HepG2 (cell line): ENCODE measurements around the gene NFE2L1. TPM values are rescaled to one million over a fixed set of nuclear protein-coding genes. Genes with fewer than 3 reads are reported as not detected.

ENCODE experiments used
- AKAP8 ChIP-seq: sonication (generic); formaldehyde crosslinking; IDR thresholded peaks from 2 replicates; pipeline ENCODE4 v1.5.1; 2020; ENCODE audit warnings: mild to moderate bottlenecking, missing genetic modification reagents
- CAMTA2 ChIP-seq: sonication (generic); formaldehyde crosslinking; IDR thresholded peaks from 2 replicates; pipeline ENCODE4 v1.4.0; 2020; ENCODE audit warnings: mild to moderate bottlenecking, missing genetic modification reagents, borderline replicate concordance
- CC2D1A ChIP-seq: sonication (generic); formaldehyde crosslinking; IDR thresholded peaks from 2 replicates; pipeline ENCODE4 v1.8.1; 2023; ENCODE audit warnings: mild to moderate bottlenecking, missing genetic modification reagents
- CENPT ChIP-seq: sonication (generic); formaldehyde crosslinking; IDR thresholded peaks from 2 replicates; pipeline ENCODE4 v1.8.0; 2022; ENCODE audit warnings: low read depth, mild to moderate bottlenecking, moderate library complexity, missing genetic modification reagents
- GATAD1 ChIP-seq: IDR thresholded peaks from 2 replicates; pipeline ENCODE4 v1.6.1; 2016; ENCODE audit warnings: missing genetic modification reagents, missing compliant biosample characterization
- GMEB1 ChIP-seq: sonication (generic); formaldehyde crosslinking; IDR thresholded peaks from 2 replicates; pipeline ENCODE4 v1.5.1; 2020; ENCODE audit warnings: missing genetic modification reagents, mild to moderate bottlenecking, borderline replicate concordance
- HDAC2 ChIP-seq: sonication (generic); formaldehyde crosslinking; IDR thresholded peaks from 2 replicates; pipeline ENCODE4 v1.4.0; 2020; ENCODE audit warnings: missing genetic modification reagents
- HNRNPLL ChIP-seq: fragments of 200-400 bp; formaldehyde crosslinking; IDR thresholded peaks from 2 replicates; pipeline ENCODE4 v1.6.1; 2017; ENCODE audit warnings: mild to moderate bottlenecking, low read depth, low read length; ENCODE audit not compliant: poor library complexity, severe bottlenecking
- PBX3 ChIP-seq: sonication (generic); formaldehyde crosslinking; IDR thresholded peaks from 2 replicates; pipeline ENCODE4 v1.8.1; 2023; ENCODE audit warnings: missing genetic modification reagents, inconsistent platforms, borderline replicate concordance
- POLR2A ChIP-seq, 2 experiments: IDR thresholded peaks; 2 replicates each; pipeline ENCODE4 v1.6.1; 2011; ENCODE audit warnings: low read depth in 2 of 2, low read length in 2 of 2, mild to moderate bottlenecking in 1 of 2, moderate library complexity in 1 of 2; ENCODE audit not compliant: insufficient read depth in 1 of 2
- RXRA ChIP-seq: sonication (generic); formaldehyde crosslinking; IDR thresholded peaks from 2 replicates; pipeline ENCODE4 v1.5.1; 2020; ENCODE audit warnings: missing genetic modification reagents
- SAFB2 ChIP-seq: sonication (generic); formaldehyde crosslinking; IDR thresholded peaks from 2 replicates; pipeline ENCODE4 v1.5.1; 2020; ENCODE audit warnings: missing genetic modification reagents, low read depth, mild to moderate bottlenecking, borderline replicate concordance
- SALL1 ChIP-seq: sonication (generic); formaldehyde crosslinking; IDR thresholded peaks from 2 replicates; pipeline ENCODE4 v1.8.0; 2022; ENCODE audit warnings: mild to moderate bottlenecking, missing genetic modification reagents
- SMC3 ChIP-seq: IDR thresholded peaks from 2 replicates; pipeline ENCODE4 v1.6.1; 2011; ENCODE audit warnings: low read length, improper control_type of control experiment
- STAT5B ChIP-seq: sonication (generic); formaldehyde crosslinking; IDR thresholded peaks from 2 replicates; pipeline ENCODE4 v1.4.0; 2020; ENCODE audit warnings: missing genetic modification reagents
- U2AF1 ChIP-seq: fragments of 200-400 bp; formaldehyde crosslinking; optimal IDR thresholded peaks from 2 replicates; pipeline ENCODE3; 2017; ENCODE audit warnings: mild to moderate bottlenecking, low read depth, low read length
- XRCC5 ChIP-seq: fragments of 200-400 bp; formaldehyde crosslinking; optimal IDR thresholded peaks from 2 replicates; pipeline ENCODE3; 2017; ENCODE audit warnings: mild to moderate bottlenecking, low read length
- YEATS4 ChIP-seq: sonication (generic); formaldehyde crosslinking; IDR thresholded peaks from 2 replicates; pipeline ENCODE4 v1.4.0; 2020; ENCODE audit warnings: missing genetic modification reagents, borderline replicate concordance
- ZFP37 ChIP-seq: sonication (generic); formaldehyde crosslinking; IDR thresholded peaks from 2 replicates; pipeline ENCODE4 v1.4.0; 2020; ENCODE audit warnings: missing genetic modification reagents, borderline replicate concordance
- ZNF234 ChIP-seq: sonication (generic); formaldehyde crosslinking; conservative IDR thresholded peaks from 2 replicates; pipeline ENCODE4 v1.5.1; 2020; ENCODE audit warnings: mild to moderate bottlenecking, missing genetic modification reagents
- ZNF274 ChIP-seq: sonication (generic); formaldehyde crosslinking; IDR thresholded peaks from 2 replicates; pipeline ENCODE4 v1.5.1; 2020; ENCODE audit warnings: mild to moderate bottlenecking, missing genetic modification reagents
- ZNF333 ChIP-seq: sonication (generic); formaldehyde crosslinking; IDR thresholded peaks from 2 replicates; pipeline ENCODE4 v1.4.0; 2020; ENCODE audit warnings: mild to moderate bottlenecking, missing genetic modification reagents, borderline replicate concordance
- ZNF510 ChIP-seq: sonication (generic); formaldehyde crosslinking; IDR thresholded peaks from 2 replicates; pipeline ENCODE4 v1.4.0; 2020; ENCODE audit warnings: low read depth, mild to moderate bottlenecking, missing genetic modification reagents
- ZNF546 ChIP-seq: sonication (generic); formaldehyde crosslinking; conservative IDR thresholded peaks from 2 replicates; pipeline ENCODE4 v1.8.1; 2023; ENCODE audit warnings: mild to moderate bottlenecking, missing genetic modification reagents
- ZNF563 ChIP-seq: sonication (generic); formaldehyde crosslinking; IDR thresholded peaks from 2 replicates; pipeline ENCODE4 v1.8.0; 2022; ENCODE audit warnings: mild to moderate bottlenecking, moderate library complexity, missing genetic modification reagents
- ZNF639 ChIP-seq: conservative IDR thresholded peaks from 2 replicates; pipeline ENCODE4 v1.6.1; 2018; ENCODE audit warnings: missing genetic modification reagents
- polyA plus RNA-seq, 8 experiments: library from polyadenylated mRNA; depleted of rRNA in 3 of 8; stranded (reverse) in 7 of 8; unstranded in 1 of 8; fragments of >200 nt; fragmentation: Illumina TruSeq in 4 of 8; extraction: Trizol in 4 of 8; gene quantifications; 2 replicates each; pipeline versions ENCODE4 v1.2.1 to v1.2.3, GENCODE V29; 2011 to 2016; ENCODE audit warnings: low read depth in 4 of 8, missing spikeins in 1 of 8, mixed read lengths in 1 of 8; ENCODE audit not compliant: insufficient read depth in 1 of 8
- total RNA-seq, 5 experiments: library from RNA; depleted of rRNA; stranded (reverse); fragments of >200 nt; fragmentation: Illumina TruSeq; extraction: Trizol; gene quantifications; 2 replicates each; pipeline ENCODE4 v1.2.3, GENCODE V29; 2016; ENCODE audit warnings: low read depth in 1 of 5

The NFE2L1 gene
- total and polyA plus RNA-seq, 2 of the 13 experiments (the other 11 are each of a cell fraction or from before 2014, with no cell fraction given) = 67.0 to 234 TPM

- TF ChIP-seq ZNF639 (CRISPR knock-in tag) (peak; percentile 43), RXRA (CRISPR knock-in tag) (peak; percentile 93), ZNF274 (CRISPR knock-in tag) (peak; percentile 81), CENPT (no peak), XRCC5 (peak; percentile 5), HDAC2 (CRISPR knock-in tag) (peak; percentile 45), AKAP8 (CRISPR knock-in tag) (peak; percentile 29; the same call in 1 of the 2 replicates), SMC3 (no peak), ZNF546 (CRISPR knock-in tag) (no peak; the same call in 1 of the 2 replicates), ZNF563 (CRISPR knock-in tag) (no peak), CAMTA2 (CRISPR knock-in tag) (0 out of 2 replicates have a peak, but pooled peaks have one; percentile 92), YEATS4 (CRISPR knock-in tag) (peak; percentile 23), ZNF333 (CRISPR knock-in tag) (no peak; the same call in none of the 2 replicates), POLR2A (IDR thresholded peaks at IDR 0.05; ENCODE audit: insufficient read depth in 1 of 2, low read depth in 2 of 2, low read length in 2 of 2) (peak; percentile 97 to 98), U2AF1 (no peak), HNRNPLL (peak; percentile 51), ZNF234 (CRISPR knock-in tag) (no peak), ZFP37 (no peak), ZNF510 (CRISPR knock-in tag) (peak; percentile 56; the same call in 1 of the 2 replicates), CC2D1A (CRISPR knock-in tag) (peak; percentile 50; the same call in 1 of the 2 replicates), SALL1 (CRISPR knock-in tag) (peak; percentile 67), GATAD1 (CRISPR knock-in tag) (peak; percentile 29), PBX3 (CRISPR knock-in tag) (no peak), SAFB2 (CRISPR knock-in tag) (peak; percentile 52), GMEB1 (peak; percentile 76), STAT5B (CRISPR knock-in tag) (0 out of 2 replicates have a peak, but pooled peaks have one; percentile 33)
These were observed 396 bp downstream of the NFE2L1 start (continued) for GRCh38 chr17:48048384-48049126.
